GM11168 (cell line): Measurements from ENCODE around the gene GNA12.

Source experiments
- in situ Hi-C: fragments of 300-500 bp; cut with MboI; formaldehyde crosslinking; loops from one replicate; pipeline ENCODE4 v1.12.0; 2022; ENCODE audit warnings: low sequenced_read_pairs; ENCODE audit not compliant: unreplicated experiment

GNA12 gene, protein sequence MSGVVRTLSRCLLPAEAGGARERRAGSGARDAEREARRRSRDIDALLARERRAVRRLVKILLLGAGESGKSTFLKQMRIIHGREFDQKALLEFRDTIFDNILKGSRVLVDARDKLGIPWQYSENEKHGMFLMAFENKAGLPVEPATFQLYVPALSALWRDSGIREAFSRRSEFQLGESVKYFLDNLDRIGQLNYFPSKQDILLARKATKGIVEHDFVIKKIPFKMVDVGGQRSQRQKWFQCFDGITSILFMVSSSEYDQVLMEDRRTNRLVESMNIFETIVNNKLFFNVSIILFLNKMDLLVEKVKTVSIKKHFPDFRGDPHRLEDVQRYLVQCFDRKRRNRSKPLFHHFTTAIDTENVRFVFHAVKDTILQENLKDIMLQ

DNA sequence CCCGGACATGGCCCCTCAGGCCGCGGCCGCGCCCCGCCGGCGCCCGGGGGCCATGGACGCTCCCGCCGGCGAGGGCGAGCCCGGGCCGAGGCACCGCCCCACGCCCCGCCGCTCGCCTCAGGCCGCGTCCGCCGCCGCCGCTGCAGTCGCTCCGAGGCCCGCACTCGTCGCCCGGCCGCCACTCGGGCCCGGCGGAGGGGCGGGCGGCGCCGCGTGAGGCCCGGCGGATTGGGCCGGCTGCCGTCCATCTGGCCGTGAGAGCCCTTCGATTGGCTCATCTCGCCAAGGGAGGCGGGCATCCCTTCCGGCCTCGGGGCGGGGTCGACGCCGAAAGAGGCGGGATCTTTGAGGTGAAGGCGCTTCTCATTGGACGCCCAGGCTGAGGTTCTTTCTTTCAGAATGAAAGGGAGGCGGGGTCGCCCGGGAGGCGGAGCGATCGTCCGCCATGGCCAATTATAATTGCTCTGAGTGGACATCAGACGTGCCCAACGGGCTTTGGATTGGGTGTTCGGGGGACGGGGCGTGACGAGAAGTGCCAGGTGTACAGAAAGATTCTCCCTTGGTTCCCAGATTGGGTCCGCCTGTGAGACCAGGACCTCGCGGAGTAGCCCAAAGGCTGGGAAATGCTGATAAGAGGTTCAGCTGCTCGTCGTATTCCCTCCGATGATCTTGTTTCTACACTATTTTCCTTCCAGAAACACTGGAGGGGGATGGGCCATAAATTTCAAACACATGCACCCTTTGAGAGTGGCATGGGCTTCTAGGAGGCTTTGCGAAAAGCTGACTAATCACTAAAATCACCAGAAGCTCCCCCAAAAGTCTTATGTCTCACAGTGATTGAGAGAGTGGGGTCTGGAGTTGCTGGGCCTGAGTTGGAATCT is at the start of gene GNA12:
TSS of gene GNA12 (minus strand) at position 156 of the 881 bp plus-strand sequence. CDS start at position 9, 147 bp downstream.
- in situ Hi-C loops = no loop called here

DNA sequence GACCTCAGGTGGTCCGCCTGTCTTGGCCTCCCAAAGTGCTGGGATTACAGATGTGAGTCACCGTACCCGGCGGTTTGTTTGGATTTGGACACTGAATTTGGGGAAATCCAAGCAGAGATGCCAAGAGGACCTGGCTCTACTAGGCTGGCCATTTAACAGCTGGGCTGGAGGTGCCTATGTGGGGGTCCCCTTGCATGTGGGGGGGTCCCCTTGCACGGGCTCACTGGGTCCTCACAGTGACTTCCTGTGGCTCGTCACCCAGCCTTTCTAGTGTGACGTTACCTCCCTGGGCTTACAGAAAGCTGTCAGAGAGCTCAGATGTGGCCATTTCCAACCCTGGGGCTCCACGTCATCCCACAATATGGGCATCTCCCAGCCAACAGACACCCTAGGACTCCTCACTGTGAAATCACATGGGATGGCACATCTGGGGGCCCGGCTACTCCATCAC is 49.3 kb upstream of the GNA12 start:
- in situ Hi-C loops = no loop called here

DNA sequence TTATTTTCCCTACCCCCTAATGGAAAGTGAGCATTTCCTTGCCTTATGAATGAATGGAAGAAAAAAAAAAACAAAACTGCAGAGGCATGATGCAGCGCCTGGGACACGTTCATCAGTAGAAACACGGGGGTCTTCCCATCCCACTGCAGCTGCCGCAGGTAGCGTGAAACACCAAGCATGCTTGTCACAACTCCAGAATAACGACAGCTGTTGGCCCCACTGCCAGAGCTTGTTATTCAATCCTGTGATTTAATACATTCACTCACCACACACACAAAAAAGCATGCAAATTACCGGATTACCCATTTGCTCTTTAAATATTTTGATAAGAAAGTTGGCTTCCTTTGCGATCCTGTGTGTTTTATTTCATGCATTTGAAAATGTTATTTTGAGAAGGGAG is 48.4 kb upstream of the GNA12 start:
- in situ Hi-C loops = no loop called here

DNA sequence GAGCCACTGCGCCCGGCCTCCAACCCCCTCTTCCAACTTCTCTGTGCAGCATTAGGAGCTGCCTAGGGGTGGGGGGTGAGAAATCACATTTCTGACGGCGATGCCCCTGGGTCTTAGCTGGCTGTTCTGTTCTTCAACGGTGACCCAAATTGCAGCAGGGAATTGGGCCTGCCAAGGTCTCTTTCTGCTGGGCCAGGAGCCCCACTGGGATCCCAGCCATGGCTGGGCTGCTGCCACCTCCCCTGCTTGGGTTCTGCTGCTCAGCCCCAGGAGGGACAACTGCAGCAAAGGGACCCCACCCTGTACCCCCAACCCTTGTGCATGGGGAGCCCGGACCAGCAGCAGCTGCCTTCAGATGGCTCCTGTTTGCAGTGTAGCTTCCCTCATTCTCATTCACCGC is 43.7 kb upstream of the GNA12 start:
- in situ Hi-C loops = loop anchor here (10.0 kb wide), 1 partner anchor 177 kb away; no protein-coding TSS in a partner anchor

DNA sequence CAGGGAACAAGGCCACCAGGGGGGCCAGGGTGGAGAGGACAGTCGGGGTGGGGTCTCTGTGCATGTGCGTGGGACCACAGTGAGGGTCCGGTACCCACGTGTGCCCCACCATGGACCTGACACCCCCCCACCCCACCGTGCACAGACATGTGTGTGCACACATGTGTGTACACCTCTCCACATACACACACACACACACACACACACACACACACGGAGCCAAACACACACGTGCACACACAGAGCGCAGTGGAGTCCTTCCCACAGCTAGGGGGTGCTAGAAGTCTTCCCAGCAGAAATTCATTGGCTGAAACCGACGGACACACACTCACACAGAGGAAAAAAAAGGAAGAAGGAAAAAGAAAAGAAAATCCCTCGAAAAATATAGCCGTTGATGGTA is 42.8 kb upstream of the GNA12 start:
- in situ Hi-C loops = loop anchor here (10.0 kb wide), 1 partner anchor 178 kb away; no protein-coding TSS in a partner anchor

DNA sequence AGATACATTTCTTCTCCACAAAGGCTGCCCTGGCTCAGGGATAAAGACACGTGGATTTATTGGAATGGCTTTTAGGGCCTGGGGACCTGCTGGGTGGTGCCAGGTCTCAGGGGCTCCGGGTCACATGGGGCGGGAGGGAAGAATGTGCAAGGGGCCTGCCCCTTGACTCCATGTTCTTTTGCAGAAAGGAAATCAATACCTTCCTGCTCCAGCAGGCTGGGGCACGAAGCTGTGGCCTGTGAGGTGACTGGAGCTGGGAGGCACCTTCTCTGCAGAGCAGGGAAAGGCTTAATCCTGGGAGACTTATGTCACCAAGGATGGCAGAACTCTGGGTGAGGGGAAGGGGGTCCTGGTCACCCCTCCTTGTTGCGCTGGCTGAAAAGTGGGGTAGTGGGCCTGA is 42.3 kb upstream of the GNA12 start:
- in situ Hi-C loops = loop anchor here (10.0 kb wide), 1 partner anchor 178 kb away; no protein-coding TSS in a partner anchor

DNA sequence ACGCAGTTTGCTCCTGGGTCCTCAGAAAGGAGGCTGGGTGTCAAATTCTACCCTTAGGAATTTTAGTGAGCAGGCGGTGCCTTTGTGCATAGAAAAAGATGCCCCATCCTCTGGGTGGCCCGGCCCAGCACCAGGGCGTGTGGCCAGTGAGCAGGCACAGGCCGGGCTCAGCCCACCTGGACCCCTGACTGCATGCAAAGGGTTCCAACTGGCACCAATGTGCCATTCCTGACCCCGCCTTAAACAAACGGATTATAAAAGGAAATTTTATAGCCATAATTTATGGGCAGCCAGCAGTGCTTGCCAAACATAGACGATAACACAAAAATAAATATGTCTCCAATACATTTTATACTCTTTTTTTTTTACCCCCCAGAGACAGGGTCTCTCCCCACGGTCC is 40.1 kb upstream of the GNA12 start:
- in situ Hi-C loops = loop anchor here (10.0 kb wide), 1 partner anchor 181 kb away; no protein-coding TSS in a partner anchor

DNA sequence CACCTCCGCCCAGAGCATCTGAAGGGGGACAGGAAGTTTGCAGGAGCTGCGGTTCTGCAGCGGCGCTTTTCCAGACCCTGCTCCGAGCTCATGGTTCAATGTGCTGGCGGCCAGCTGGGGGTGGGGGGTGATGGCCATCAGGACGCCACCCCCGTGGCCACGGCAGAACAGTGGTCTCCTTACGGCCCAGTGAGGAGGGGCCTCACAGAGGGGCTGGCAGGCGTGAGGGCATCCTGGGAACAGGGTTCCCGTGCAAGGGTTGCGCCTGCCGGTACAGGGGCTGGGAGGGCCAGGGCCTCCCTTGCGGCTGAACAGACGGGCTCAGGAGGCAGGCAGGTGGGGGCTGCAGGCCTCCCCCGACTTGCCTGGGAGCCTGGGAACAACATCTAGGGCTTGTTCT is 39.0 kb upstream of the GNA12 start:
- in situ Hi-C loops = loop anchor here (10.0 kb wide), 1 partner anchor 182 kb away; no protein-coding TSS in a partner anchor

DNA sequence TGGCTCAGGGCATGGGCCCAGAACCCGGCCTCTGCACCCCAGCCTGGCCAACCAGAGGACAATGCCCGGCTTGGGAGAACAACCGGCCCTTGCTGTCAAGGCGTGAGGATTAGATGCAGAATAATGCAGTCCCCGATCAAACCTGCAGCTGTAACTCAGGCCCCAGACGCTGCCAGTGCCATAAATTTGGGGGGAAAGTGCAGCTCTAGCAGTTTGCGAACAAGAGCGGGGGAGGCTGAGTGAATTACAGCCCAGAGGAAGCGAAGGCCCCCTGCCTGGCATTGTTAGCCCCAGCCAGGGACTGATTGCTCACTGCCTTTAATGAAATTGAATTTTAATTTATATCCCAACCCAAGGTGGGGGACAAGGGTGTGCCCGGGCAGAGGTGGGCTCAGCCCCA is 38.0 kb upstream of the GNA12 start:
- in situ Hi-C loops = loop anchor here (10.0 kb wide), 1 partner anchor 183 kb away; no protein-coding TSS in a partner anchor

DNA sequence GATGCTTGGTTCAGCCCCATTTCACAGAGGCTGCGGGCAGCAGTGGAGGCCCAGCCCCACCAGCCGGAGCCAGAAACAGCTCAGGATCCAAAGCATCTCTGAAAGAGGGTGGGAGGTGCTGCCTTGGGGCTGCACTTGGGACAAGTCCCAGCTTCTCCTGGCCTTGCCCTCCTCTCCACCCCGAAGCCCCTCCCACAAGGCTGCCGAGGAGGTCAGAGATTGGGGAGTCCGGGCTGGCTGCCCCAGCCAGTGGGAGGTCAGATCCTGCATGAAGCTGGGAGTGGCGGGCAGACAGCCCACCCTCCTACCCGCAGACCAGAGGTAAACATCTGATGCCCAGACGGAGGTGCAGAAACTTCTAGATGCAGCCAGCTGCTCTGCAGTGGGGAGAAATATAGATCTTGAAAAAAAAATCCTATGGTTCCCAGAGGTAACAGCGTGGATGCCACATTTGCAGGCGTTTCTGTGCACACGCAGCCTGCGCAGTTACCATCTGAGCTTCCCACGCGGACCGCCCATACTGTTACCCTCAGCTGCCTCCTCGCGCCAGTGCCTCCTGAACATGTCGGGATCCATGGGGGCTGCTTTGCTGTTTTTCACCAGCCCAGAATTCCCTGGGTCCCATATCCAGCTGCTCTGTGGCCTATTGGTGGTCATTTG is 36.9 kb upstream of the GNA12 start:
- in situ Hi-C loops = loop anchor here (10.0 kb wide), 1 partner anchor 184 kb away; no protein-coding TSS in a partner anchor

DNA sequence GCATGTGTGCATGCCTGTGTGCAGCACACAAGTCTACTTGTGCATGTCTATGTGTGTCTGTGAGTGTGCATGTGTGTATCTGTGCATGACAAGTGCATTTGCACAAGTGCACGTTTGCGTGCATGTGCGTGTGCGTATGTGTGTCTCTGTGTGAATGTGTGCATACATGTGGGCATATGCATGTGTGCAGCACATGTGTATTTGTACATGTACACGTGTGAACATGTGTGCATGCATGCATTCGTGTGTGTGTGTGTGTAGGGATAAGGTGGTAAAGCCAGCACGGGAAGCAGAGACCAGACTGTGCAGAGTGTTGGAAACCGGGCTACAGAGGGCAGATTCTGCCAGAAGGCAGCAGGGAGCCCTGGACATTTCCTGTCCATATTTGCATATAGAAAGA is 35.9 kb upstream of the GNA12 start:
- in situ Hi-C loops = loop anchor here (10.0 kb wide), 1 partner anchor 185 kb away; no protein-coding TSS in a partner anchor

DNA sequence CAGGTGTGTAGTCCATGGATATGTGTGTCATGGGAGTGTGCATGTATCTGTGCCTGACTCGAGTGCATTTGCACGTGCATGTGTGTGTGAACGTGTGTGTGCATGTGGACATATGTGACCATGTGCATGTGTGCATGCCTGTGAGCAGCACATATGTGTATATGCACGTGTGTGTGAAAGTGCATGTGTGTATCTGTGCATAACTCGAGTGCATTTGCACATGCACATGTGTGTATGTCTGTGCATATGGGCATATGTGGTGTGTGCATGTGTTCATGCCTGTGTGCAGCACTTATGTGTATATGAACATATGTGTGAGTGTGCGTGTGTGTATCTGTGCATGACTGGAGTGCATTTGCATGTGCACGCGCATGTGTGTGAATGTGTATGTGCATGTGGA is 35.2 kb upstream of the GNA12 start:
- in situ Hi-C loops = no loop called here

DNA sequence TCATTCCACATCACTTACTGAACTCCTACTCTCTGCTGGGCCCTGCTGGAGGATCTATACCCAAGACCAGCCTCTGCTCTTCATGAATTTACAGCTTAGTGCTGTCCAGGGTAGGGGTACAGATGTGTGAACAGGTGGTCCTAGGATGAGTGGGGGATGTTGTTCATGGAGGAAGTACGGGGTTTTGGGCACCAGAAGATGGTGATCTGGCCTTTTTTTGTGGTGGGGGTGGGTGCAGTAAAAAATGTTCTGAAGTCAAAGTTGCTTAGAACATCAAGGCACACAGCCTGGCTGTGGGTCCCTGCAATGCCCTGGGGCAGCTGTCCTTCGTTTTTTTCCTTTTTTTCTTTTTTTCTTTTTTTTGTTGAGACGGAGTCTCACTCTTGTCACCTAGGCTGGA is 34.2 kb upstream of the GNA12 start:
- in situ Hi-C loops = no loop called here

DNA sequence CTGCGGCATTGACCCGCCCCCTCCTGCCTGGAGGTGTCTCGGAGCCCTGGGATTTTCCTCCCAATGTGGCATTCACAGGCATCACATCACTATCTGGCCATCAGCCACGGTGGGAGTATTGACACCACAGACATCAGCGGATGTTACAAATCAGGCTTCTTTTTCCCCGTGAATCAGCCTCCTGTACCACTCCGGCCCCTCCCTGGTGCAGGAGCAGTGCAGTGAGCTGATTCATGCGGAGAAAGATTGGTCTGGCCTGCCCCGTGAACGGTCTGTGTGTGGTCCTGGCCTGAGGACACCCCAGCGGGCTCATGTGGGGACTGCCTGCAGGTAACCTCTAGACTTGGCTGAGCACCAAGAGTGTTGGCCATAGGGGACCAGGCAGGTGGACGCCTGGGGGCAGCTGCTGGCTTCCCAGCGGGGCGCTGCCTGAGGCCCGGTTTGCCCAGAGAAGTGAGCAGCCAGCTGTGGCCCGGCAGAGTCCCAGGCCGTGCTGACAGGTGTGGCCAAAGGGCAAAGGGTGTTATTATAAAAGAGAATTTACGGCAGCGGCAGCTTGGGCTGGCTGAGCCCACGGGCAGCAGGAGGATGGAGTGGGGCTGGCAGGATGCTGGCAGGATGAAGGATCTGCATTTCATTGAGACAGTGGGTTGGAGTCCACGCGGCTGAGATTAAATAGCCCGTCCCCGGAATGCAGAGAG is 32.1 kb upstream of the GNA12 start:
- in situ Hi-C loops = no loop called here

DNA sequence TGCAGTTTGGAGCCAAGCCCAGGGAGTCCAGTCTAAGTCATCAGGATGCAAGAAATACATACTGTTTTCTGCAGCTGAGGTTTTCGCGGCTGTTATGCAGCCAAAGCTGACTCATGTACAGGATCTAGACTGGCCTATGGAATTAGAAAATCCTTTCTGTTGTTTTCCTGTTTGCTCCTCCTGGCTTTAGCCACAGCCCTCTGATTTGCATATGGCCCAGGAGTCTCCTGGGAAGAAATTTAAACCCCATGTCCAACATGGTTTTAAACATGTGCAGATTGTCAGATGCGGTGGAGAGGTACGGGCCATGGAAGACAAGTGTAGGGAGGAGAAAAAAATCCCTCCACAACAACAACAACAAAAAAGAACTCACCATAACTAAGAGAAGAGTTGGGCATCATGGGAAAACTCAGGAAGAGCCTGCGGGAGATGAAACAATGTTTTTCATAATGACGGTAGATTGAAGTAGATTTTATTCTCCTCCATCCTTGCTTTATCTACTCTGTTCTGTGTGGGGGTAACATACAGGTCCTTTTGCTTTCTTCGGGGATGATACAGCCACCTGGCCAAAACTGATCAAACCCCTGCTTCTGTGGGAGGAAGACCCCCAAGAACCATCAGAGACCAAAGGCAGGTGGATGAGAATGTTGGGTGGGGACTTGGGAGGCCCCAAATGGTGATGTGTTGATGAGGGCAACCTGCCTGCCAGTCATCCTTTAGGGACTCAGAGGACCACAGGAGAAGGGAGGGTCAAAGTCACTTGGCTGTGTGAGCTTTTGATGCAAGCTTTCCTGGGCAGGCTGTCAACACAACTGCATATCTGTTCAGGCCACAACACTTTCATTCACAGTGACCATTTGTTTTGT is 29.8 kb upstream of the GNA12 start:
- in situ Hi-C loops = loop anchor here (25.0 kb wide), 1 partner anchor 788 kb away; no protein-coding TSS in a partner anchor

DNA sequence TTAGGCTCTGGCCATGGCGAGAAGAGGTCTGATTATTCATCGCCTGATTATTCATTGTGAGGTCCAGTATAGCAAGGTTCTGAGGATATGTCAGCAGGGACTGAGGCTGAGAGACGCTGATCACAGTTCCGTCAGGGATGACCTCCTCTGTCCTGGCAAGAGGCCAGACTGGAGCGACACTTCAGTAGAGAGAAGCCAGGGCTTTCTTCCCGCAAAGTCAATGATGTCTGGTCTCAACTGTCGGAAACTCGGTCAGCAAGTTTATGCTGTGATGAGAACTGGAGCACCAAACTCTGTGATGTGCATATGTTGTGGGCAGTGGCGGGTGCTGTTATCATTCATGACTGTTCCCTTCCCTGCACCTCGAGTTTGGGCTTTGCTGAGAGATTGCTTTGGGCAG is 29.0 kb upstream of the GNA12 start:
- in situ Hi-C loops = loop anchor here (25.0 kb wide), 1 partner anchor 789 kb away; no protein-coding TSS in a partner anchor

DNA sequence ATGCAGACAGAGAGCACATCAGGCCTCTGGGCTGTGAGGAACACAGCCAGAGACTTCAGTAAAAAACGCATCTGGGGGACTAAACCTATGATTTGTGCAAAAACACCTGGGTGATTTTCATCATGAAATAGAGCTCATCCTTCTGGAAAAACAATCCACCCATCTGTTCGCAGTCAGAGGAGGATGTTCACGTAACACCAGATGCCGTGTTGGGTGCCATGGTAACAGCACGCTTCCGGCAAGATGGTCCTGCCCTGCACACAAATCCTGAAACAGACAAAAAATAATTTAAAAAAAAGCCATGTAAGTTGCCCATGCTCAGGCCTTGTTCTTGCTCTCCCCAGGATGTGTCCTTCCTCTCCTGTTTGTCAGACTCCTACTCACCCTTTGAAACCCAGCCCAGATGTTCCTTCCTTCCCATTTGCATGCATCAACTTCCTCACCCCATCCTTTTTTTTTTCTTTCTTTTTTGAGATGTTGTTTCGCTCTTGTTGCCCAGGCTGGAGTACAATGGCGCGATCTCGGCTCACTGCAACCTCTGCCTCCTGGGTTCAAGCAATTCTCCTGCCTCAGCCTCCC is 28.3 kb upstream of the GNA12 start:
- in situ Hi-C loops = loop anchor here (25.0 kb wide), 1 partner anchor 790 kb away; no protein-coding TSS in a partner anchor

DNA sequence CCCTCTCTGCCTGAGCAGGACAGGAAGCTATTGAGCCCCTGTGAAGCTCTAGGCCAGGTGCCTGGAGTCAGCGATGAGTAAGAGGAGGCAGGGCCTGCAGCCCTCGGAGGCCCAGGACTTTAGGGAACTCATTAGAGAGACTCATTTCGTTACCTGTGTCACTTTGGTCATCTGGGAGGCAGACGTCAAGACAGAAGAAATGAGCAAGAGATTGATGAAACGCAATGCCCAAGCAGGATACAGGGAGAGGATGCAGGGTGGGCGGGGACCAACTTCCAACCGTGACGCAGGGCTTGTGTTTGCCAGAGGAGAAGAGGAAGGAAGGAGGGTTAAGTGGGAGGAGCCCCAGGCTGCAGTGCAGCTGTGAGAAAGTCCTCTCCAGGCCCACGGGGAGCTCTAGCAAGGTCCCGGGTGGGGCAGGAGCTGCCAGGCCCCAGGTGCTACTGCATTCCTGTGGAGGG is 26.4 kb upstream of the GNA12 start:
- in situ Hi-C loops = loop anchor here (25.0 kb wide), 1 partner anchor 792 kb away; no protein-coding TSS in a partner anchor
